Hepatocyte (in vitro differentiated cells): ENCODE data around the gene JAM3. TPM values are rescaled to one million over a fixed set of nuclear protein-coding genes. Genes with fewer than 3 reads are reported as not detected.
"Not testable (repeated sequence)": the region's sequence is repeated elsewhere in the genome, so short reads cannot be mapped to it uniquely, and the experiment has no call there.

Experiments
- DNase-seq: peaks from one replicate; pipeline ENCODE4 v3.0.0-alpha.2; 2016; ENCODE audit warnings: low spot score
- H2AFZ ChIP-seq: fragments of 200-600 bp; sonication (generic); 2 replicates; pipeline ENCODE4 v1.6.0; 2016; ENCODE audit warnings: antibody characterized with exemption, mild to moderate bottlenecking
- H3K27ac ChIP-seq: fragments of 200-600 bp; sonication (generic); 2 replicates; pipeline ENCODE4 v1.5.1; 2016; ENCODE audit warnings: mild to moderate bottlenecking
- H3K27me3 ChIP-seq: fragments of 200-600 bp; sonication (generic); 2 replicates; pipeline ENCODE4 v1.6.1; 2016
- H3K36me3 ChIP-seq: fragments of 200-600 bp; sonication (generic); replicated peaks from 2 replicates; pipeline ENCODE4 v1.5.1; 2016; ENCODE audit warnings: low read depth; ENCODE audit not compliant: insufficient read depth
- H3K4me1 ChIP-seq: fragments of 200-600 bp; sonication (generic); 2 replicates; pipeline ENCODE4 v1.5.1; 2016; ENCODE audit warnings: mild to moderate bottlenecking, moderate library complexity; ENCODE audit not compliant: insufficient read depth
- H3K4me2 ChIP-seq: fragments of 200-600 bp; sonication (generic); 2 replicates; pipeline ENCODE4 v1.6.0; 2016
- H3K4me3 ChIP-seq: fragments of 200-600 bp; sonication (generic); 2 replicates; pipeline ENCODE4 v1.5.1; 2016; ENCODE audit warnings: mild to moderate bottlenecking
- H3K79me2 ChIP-seq: fragments of 200-600 bp; sonication (generic); 2 replicates; pipeline ENCODE4 v1.6.0; 2017; ENCODE audit warnings: mild to moderate bottlenecking
- H3K9me2 ChIP-seq: fragments of 200-600 bp; sonication (generic); replicated peaks from 2 replicates; pipeline ENCODE4 v1.6.0; 2017; ENCODE audit warnings: mild to moderate bottlenecking; ENCODE audit not compliant: insufficient read depth
- H3K9me3 ChIP-seq: fragments of 200-600 bp; sonication (generic); 2 replicates; pipeline ENCODE4 v1.5.1; 2016; ENCODE audit warnings: low read depth, mild to moderate bottlenecking
- H4K20me1 ChIP-seq: fragments of 200-600 bp; sonication (generic); 2 replicates; pipeline ENCODE4 v1.6.0; 2016; ENCODE audit warnings: mild to moderate bottlenecking; ENCODE audit not compliant: insufficient read depth, poor library complexity, severe bottlenecking
- EZH2 ChIP-seq: fragments of 200-600 bp; sonication (generic); IDR thresholded peaks from 2 replicates; pipeline ENCODE4 v1.6.1; 2016; ENCODE audit warnings: antibody characterized with exemption, mild to moderate bottlenecking, borderline replicate concordance
- EZH2phosphoT487 ChIP-seq: fragments of 200-600 bp; sonication (generic); IDR thresholded peaks from one replicate; pipeline ENCODE4 v1.6.1; 2018; ENCODE audit warnings: antibody characterized with exemption, mild to moderate bottlenecking, low read depth, moderate library complexity; ENCODE audit not compliant: unreplicated experiment, severe bottlenecking
- WGBS: methylation state at CpG from one replicate; pipeline ENCODE4 v1.1.6; 2016; ENCODE audit warnings: low lambda C conversion rate; ENCODE audit errors: missing lambda C conversion rate; 5-methylcytosine and 5-hydroxymethylcytosine counted together
- polyA plus RNA-seq: library from polyadenylated mRNA; unstranded; fragments of >200 nt; fragmentation: Nextera tagmentation; extraction: Ambion mirVana; gene quantifications from 2 replicates; pipeline ENCODE4 v1.2.1, GENCODE V29; 2016
- total RNA-seq: library from RNA; depleted of rRNA; stranded (reverse); fragments of >200 nt; gene quantifications from 2 replicates; pipeline ENCODE4 v1.2.3, GENCODE V29; 2014
- TF ChIP-seq, protein P1 (sequence below): fragments of 200-600 bp; sonication (generic); IDR thresholded peaks from 2 replicates; pipeline ENCODE4 v1.5.1; 2016; ENCODE audit warnings: antibody characterized with exemption, mild to moderate bottlenecking; ENCODE audit not compliant: poor library complexity

JAM3 gene
- total and polyA plus RNA-seq, 2 experiments from 2014 or later, result 20.3 to 23.6 TPM

DNA sequence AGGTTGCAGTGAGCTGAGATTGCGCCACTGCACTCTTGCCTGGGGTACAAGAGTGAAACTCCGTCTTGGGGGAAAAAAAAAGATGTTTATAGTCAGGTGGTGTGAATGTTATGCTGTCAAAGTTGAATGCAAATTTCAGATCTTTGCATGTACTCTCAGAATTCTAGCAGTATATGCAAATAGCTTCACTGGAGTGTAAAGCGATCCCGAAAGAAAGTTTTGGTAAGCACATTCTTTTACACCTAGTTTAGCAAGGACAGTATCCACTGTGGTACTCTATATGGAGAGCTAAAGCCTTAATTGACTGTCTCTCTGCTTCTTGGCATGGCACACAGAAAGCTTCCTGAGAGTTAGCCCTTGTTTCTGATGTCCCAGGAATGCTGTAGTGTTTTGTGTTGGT lies 4.0 kb downstream of the JAM3 start:
- WGBS, result 85% methylated on average over 4 of the region's 4 CpGs
- Histone ChIP-seq H3K27me3 (peaks cover 28% of the 10 kb centered on the region), H4K20me1 (peaks cover 8% of the 10 kb centered on the region), H3K4me3 (no peak overlapping the region), H2AFZ (no peak overlapping the region), H3K36me3 (no peaks in the 10 kb centered on the region), H3K9me3 (no peaks in the 10 kb centered on the region), H3K79me2 (peaks cover 9% of the 10 kb centered on the region), H3K9me2 (peaks cover 3% of the 10 kb centered on the region), H3K4me2 (no peak overlapping the region), H3K27ac (no peak overlapping the region), H3K4me1 (no peaks in the 10 kb centered on the region)
- no peak for DNase-seq
- no peak for TF ChIP-seq EZH2phosphoT487
- no peak for TF ChIP-seq EZH2
- TF ChIP-seq, protein P1, sequence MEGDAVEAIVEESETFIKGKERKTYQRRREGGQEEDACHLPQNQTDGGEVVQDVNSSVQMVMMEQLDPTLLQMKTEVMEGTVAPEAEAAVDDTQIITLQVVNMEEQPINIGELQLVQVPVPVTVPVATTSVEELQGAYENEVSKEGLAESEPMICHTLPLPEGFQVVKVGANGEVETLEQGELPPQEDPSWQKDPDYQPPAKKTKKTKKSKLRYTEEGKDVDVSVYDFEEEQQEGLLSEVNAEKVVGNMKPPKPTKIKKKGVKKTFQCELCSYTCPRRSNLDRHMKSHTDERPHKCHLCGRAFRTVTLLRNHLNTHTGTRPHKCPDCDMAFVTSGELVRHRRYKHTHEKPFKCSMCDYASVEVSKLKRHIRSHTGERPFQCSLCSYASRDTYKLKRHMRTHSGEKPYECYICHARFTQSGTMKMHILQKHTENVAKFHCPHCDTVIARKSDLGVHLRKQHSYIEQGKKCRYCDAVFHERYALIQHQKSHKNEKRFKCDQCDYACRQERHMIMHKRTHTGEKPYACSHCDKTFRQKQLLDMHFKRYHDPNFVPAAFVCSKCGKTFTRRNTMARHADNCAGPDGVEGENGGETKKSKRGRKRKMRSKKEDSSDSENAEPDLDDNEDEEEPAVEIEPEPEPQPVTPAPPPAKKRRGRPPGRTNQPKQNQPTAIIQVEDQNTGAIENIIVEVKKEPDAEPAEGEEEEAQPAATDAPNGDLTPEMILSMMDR, result no peak

DNA sequence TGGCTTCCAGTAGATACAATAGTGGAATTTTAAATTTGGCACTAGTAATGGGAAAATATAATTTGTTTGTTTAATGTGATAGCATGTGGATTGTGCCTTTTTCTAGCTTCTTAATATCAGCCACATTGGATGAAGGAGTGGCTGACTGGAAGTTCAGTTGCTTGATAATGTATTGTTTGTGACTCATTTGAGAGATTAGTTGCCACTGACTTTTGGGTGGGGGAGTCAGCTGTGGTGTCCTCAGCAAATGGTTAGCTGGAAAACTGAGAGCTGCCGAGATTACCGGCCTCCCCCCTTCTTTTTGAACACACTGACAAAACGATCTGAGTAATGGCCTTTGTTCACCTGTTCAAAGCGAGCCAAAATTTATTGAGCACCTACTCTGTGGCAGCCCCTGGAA lies 5.5 kb downstream of the JAM3 start:
- 74% methylated on average over 4 of the region's 4 CpGs for WGBS
- H4K20me1 ChIP-seq, result peaks cover 8% of the 10 kb centered on the region
- H3K4me3 ChIP-seq, result no peak overlapping the region
- H3K36me3 ChIP-seq, result no peaks in the 10 kb centered on the region
- no peak for TF ChIP-seq EZH2
- no peak for TF ChIP-seq EZH2phosphoT487
- TF ChIP-seq, protein P1, result no peak
- H3K4me2 ChIP-seq, result no peak overlapping the region
- no peak overlapping the region for H3K27ac ChIP-seq
- H3K79me2 ChIP-seq, result peaks cover 9% of the 10 kb centered on the region
- peaks cover 24% of the 10 kb centered on the region for H3K27me3 ChIP-seq
- no peak overlapping the region for H2AFZ ChIP-seq
- no peaks in the 10 kb centered on the region for H3K9me3 ChIP-seq
- no peaks in the 10 kb centered on the region for H3K4me1 ChIP-seq
- no peak for DNase-seq
- peaks cover 3% of the 10 kb centered on the region for H3K9me2 ChIP-seq

DNA sequence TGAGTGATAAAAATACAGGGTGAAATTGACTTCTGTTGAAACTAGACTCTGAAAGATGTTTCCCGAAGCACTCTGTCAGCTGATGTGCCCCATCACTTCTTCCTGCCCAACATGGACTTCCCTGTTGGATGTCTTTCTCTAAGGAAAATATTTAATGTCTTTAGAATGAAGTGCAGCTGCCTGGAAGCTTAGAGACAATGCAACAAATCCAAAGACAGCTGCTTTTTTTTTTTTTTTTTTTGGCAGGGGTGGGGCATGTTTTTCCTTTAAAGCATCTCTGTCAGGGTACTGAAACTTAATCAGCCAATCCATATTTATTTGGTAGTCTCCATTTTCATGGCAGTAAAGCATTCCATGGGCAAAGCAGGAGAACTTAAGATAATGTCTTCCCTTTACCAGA lies 5.9 kb downstream of the JAM3 start:
- peaks cover 20% of the 10 kb centered on the region for H3K27me3 ChIP-seq
- DNase-seq, result no peak
- no peaks in the 10 kb centered on the region for H3K4me1 ChIP-seq
- peaks cover 8% of the 10 kb centered on the region for H4K20me1 ChIP-seq
- no peak overlapping the region for H3K4me3 ChIP-seq
- TF ChIP-seq, protein P1, result no peak
- TF ChIP-seq EZH2phosphoT487 (no peak), EZH2 (no peak)
- H2AFZ ChIP-seq, result no peak overlapping the region
- H3K36me3 ChIP-seq, result no peaks in the 10 kb centered on the region
- H3K79me2 ChIP-seq, result peaks cover 9% of the 10 kb centered on the region
- 69% methylated on average over 1 of the region's 1 CpG for WGBS
- H3K4me2 ChIP-seq, result no peak overlapping the region
- H3K27ac ChIP-seq, result no peak overlapping the region
- no peaks in the 10 kb centered on the region for H3K9me3 ChIP-seq
- peaks cover 3% of the 10 kb centered on the region for H3K9me2 ChIP-seq

DNA sequence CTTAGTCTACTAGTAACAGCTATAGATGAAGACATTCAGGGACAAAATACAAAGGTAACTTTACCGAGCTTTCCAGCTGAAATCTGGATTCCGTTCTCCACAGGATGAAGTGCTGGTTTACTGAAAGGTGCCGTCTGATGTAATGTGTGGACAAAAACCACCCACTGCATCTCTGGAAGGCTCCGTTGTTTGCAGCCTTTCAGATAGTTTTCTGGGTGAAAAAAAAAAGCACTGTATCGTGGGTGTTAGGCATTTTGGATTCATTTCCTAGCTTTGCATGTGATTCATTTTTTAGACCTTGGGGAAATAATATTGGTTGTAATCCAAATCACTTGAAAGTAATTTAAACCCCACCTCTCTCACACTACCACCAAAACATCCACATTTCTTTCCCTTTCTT lies 10.4 kb downstream of the JAM3 start:
- 90% methylated on average over 5 of the region's 5 CpGs for WGBS
- H3K9me2 ChIP-seq, result no peaks in the 10 kb centered on the region
- no peaks in the 10 kb centered on the region for H3K4me1 ChIP-seq
- peaks cover 3% of the 10 kb centered on the region for H4K20me1 ChIP-seq
- H2AFZ ChIP-seq, result no peak overlapping the region
- TF ChIP-seq, protein P1, result no peak
- TF ChIP-seq EZH2phosphoT487 (no peak), EZH2 (no peak)
- no peak overlapping the region for H3K27ac ChIP-seq
- no peaks in the 10 kb centered on the region for H3K27me3 ChIP-seq
- H3K36me3 ChIP-seq, result no peaks in the 10 kb centered on the region
- H3K9me3 ChIP-seq, result no peaks in the 10 kb centered on the region
- DNase-seq, result no peak
- no peak overlapping the region for H3K4me3 ChIP-seq
- no peak overlapping the region for H3K4me2 ChIP-seq
- no peaks in the 10 kb centered on the region for H3K79me2 ChIP-seq

DNA sequence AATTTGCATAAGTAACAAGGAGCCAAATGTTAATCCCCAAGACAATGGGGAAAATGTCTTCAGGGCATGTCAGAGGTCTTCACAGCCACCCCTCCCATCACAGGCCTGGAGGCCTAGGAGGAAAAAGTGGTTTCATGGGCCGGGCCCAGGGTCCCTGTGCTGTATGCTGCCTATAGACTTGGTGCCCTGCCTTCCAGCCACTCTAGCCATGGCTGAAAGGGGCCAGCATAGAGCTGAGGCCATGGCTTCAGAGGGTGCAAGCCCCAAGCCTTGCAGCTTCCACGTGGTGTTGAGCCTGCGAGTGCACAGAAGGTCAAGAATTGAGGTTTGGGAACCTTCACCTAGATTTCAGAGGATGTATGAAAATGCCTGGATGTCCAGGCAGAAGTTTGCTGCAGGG lies 12.4 kb downstream of the JAM3 start:
- not testable (repeated sequence) for H2AFZ ChIP-seq, DNase-seq, H3K4me2 ChIP-seq, H3K9me2 ChIP-seq, H3K4me1 ChIP-seq, H3K9me3 ChIP-seq, H3K27me3 ChIP-seq, H3K4me3 ChIP-seq, H3K79me2 ChIP-seq, H4K20me1 ChIP-seq, H3K27ac ChIP-seq, H3K36me3 ChIP-seq
- 96% methylated on average over 3 of the region's 3 CpGs for WGBS
